K562 (cell line): ENCODE results near the gene POC1B. TPM values are rescaled to one million over a fixed set of nuclear protein-coding genes. Genes with fewer than 3 reads are reported as not detected.

Experiments
- ATAC-seq: fragments of 200-7000 bp; cut with Tn5 transposase; 3 replicates; pipeline ENCODE4 v1.9.1; 2020; ENCODE audit warnings: moderate library complexity
- BruUV-seq: library from RNA; stranded (reverse); fragments of 400-500 nt; replicated peaks from 2 replicates; lab custom pipeline; 2021; lab: Mats Ljungman, UMichigan
- CTCF ChIA-PET: fragments of 300-600 bp; formaldehyde crosslinking; extraction: SDS; loops from one replicate; lab custom pipeline; 2021; ENCODE audit warnings: low intra/inter-chr PET ratio; lab: Yijun Ruan, JAX
- POLR2A ChIA-PET: fragments of 300-600, 350-650 bp; sonication (Branson Sonifier 250); formaldehyde crosslinking; extraction: SDS; loops from one replicate; lab custom pipeline; 2021; ENCODE audit warnings: antibody characterized with exemption, inconsistent platforms; lab: Yijun Ruan, JAX
- DNase-seq, 4 experiments: peaks; one replicate each; pipeline versions ENCODE4 v3.0.0 to v3.0.0-alpha.2; 2011 to 2018; ENCODE audit warnings: low spot score in 3 of 4, mixed read lengths in 3 of 4; ENCODE audit errors: extremely low read depth in 1 of 4
- FAIRE-seq: peaks from 2 replicates; lab custom pipeline; 2011; peaks lifted over from hg19 to GRCh38; lab: Jason Lieb, UNC
- H2AFZ ChIP-seq: 2 replicates; pipeline ENCODE4 v1.6.0; 2011; ENCODE audit warnings: low read depth, low read length, control low read depth, inconsistent platforms
- H3K27ac ChIP-seq: fragments of 200-600 bp; 3 replicates; pipeline ENCODE4 v1.8.0; 2011; ENCODE audit warnings: low read depth, mild to moderate bottlenecking, control low read depth, inconsistent platforms, low read length, moderate library complexity, mixed read lengths; ENCODE audit errors: extremely low read depth
- H3K27me3 ChIP-seq, 2 experiments: fragments of 300-600 bp in 1 of 2; 2 replicates in 1 of 2; 3 replicates in 1 of 2; pipeline versions ENCODE4 v1.6.0 to v1.8.0; 2011; ENCODE audit warnings: inconsistent platforms in 2 of 2, low read length in 2 of 2, mild to moderate bottlenecking in 1 of 2, mixed read lengths in 1 of 2, moderate library complexity in 1 of 2; ENCODE audit not compliant: control insufficient read depth in 2 of 2, insufficient read depth in 2 of 2
- H3K36me3 ChIP-seq: fragments of 300-600 bp; 3 replicates; pipeline ENCODE4 v1.8.0; 2011; ENCODE audit warnings: mild to moderate bottlenecking, low read length, inconsistent platforms; ENCODE audit not compliant: control insufficient read depth, insufficient read depth
- H3K4me1 ChIP-seq, 2 experiments: fragments of 200-600 bp in 1 of 2; replicated peaks in 1 of 2; 2 replicates in 1 of 2; 3 replicates in 1 of 2; pipeline versions ENCODE4 v1.5.1 to v1.8.0; 2011; ENCODE audit warnings: inconsistent platforms in 2 of 2, low read length in 2 of 2, mild to moderate bottlenecking in 1 of 2, mixed read lengths in 1 of 2, moderate library complexity in 1 of 2; ENCODE audit not compliant: control insufficient read depth in 2 of 2, insufficient read depth in 2 of 2
- H3K4me2 ChIP-seq: 2 replicates; pipeline ENCODE4 v1.6.1; 2011; ENCODE audit warnings: low read length, control low read depth, inconsistent platforms, mixed read lengths; ENCODE audit not compliant: insufficient read depth
- H3K4me3 ChIP-seq: fragments of 200-600 bp; sonication (generic), shearing (Covaris generic); 2 replicates; pipeline ENCODE4 v1.5.1; 2016; ENCODE audit warnings: control low read depth, inconsistent platforms
- H3K79me2 ChIP-seq: fragments of 200-600 bp; 3 replicates; pipeline ENCODE4 v1.8.0; 2011; ENCODE audit warnings: low read length, inconsistent platforms; ENCODE audit not compliant: control insufficient read depth, insufficient read depth
- H3K9ac ChIP-seq, 2 experiments: 2 replicates each; pipeline versions ENCODE4 v1.6.0 to v1.6.1; 2011; ENCODE audit warnings: low read depth in 2 of 2, low read length in 2 of 2, control low read depth in 1 of 2, inconsistent platforms in 1 of 2, mild to moderate bottlenecking in 1 of 2, mixed read lengths in 1 of 2; ENCODE audit not compliant: insufficient read depth in 1 of 2
- H3K9me1 ChIP-seq: one replicate; pipeline ENCODE4 v1.6.0; 2011; ENCODE audit warnings: inconsistent platforms, mild to moderate bottlenecking, low read length, moderate library complexity; ENCODE audit not compliant: control insufficient read depth, insufficient read depth
- H3K9me3 ChIP-seq: replicated peaks from 2 replicates; pipeline ENCODE4 v1.5.1; 2011; ENCODE audit warnings: low read depth, low read length, inconsistent platforms; ENCODE audit not compliant: control insufficient read depth, insufficient read depth
- H4K20me1 ChIP-seq: replicated peaks from 2 replicates; pipeline ENCODE4 v1.6.1; 2011; ENCODE audit warnings: low read length, inconsistent platforms, mixed read lengths; ENCODE audit not compliant: control insufficient read depth, insufficient read depth
- CBFA2T3 ChIP-seq: fragments of 450-650 bp; IDR thresholded peaks from 2 replicates; pipeline ENCODE4 v1.6.1; 2017
- CEBPB ChIP-seq: fragments of 450-650 bp; IDR thresholded peaks from 2 replicates; pipeline ENCODE4 v1.6.1; 2016; ENCODE audit warnings: missing genetic modification characterization, missing compliant biosample characterization
- CEBPG ChIP-seq, 3 experiments: fragments of 200-800 bp in 1 of 3; sonication (Bioruptor generic) in 1 of 3; sonication (generic) in 1 of 3; formaldehyde crosslinking in 1 of 3; IDR thresholded peaks in 2 of 3; conservative IDR thresholded peaks in 1 of 3; 2 replicates each; pipeline versions ENCODE4 v1.6.1 to v1.8.0; 2016 to 2022; ENCODE audit warnings: missing compliant biosample characterization in 2 of 3, missing genetic modification characterization in 2 of 3, mild to moderate bottlenecking in 1 of 3, missing genetic modification reagents in 1 of 3
- FOXA3 ChIP-seq, 2 experiments: fragments of 450-650 bp in 1 of 2; sonication (generic) in 1 of 2; formaldehyde crosslinking; IDR thresholded peaks in 1 of 2; conservative IDR thresholded peaks in 1 of 2; 2 replicates each; pipeline versions ENCODE4 v1.4.0 to v1.8.0; 2020 to 2022; ENCODE audit warnings: mild to moderate bottlenecking in 2 of 2, missing genetic modification reagents in 1 of 2
- HDGF ChIP-seq: fragments of 450-650 bp; IDR thresholded peaks from 2 replicates; pipeline ENCODE4 v1.6.1; 2016
- MYBL2 ChIP-seq, 2 experiments: fragments of 450-650 bp in 1 of 2; sonication (generic) in 1 of 2; formaldehyde crosslinking in 1 of 2; IDR thresholded peaks; 2 replicates each; pipeline versions ENCODE4 v1.6.1 to v1.8.1; 2017 to 2022; ENCODE audit warnings: borderline replicate concordance in 1 of 2, inconsistent platforms in 1 of 2, low read depth in 1 of 2, mild to moderate bottlenecking in 1 of 2, missing genetic modification reagents in 1 of 2, moderate library complexity in 1 of 2
- MYC ChIP-seq, 2 experiments: fragments of 250-450 bp in 1 of 2; sonication (Bioruptor Pico) in 1 of 2; IDR thresholded peaks; 2 replicates each; pipeline versions ENCODE4 v1.5.1 to v1.6.1; 2012 to 2021; ENCODE audit warnings: low read depth in 2 of 2, borderline replicate concordance in 1 of 2, improper control_type of control experiment in 1 of 2, low read length in 1 of 2, mild to moderate bottlenecking in 1 of 2, moderate library complexity in 1 of 2
- ZNF133 ChIP-seq: fragments of 250-450 bp; sonication (Bioruptor Pico); IDR thresholded peaks from 2 replicates; pipeline ENCODE4 v1.4.0; 2020; ENCODE audit warnings: mild to moderate bottlenecking
- WGBS: fragments of 100-300 bp; shearing (Covaris generic); methylation state at CpG from one replicate; pipeline ENCODE4 v1.1.6; 2016; ENCODE audit warnings: low coverage, mixed read lengths; ENCODE audit not compliant: insufficient coverage; ENCODE audit errors: missing lambda C conversion rate; 5-methylcytosine and 5-hydroxymethylcytosine counted together
- in situ Hi-C: fragments of 300-500 bp; cut with MboI; formaldehyde crosslinking; loops from 4 replicates; pipeline ENCODE4 v1.15.0; 2018; ENCODE audit warnings: inconsistent platforms, mixed read lengths
- intact Hi-C: fragments of 100-400 bp; cut with micrococcal nuclease; formaldehyde crosslinking; loops from 2 replicates; pipeline ENCODE4 v1.14.2; 2022
- polyA plus RNA-seq, 8 experiments: library from polyadenylated mRNA; depleted of rRNA in 4 of 8; stranded (reverse) in 5 of 8; unstranded in 3 of 8; fragments of >200 nt; fragmentation: Nextera tagmentation in 2 of 8; fragmentation: Illumina TruSeq in 1 of 8; extraction: Ambion mirVana in 2 of 8; extraction: Trizol in 1 of 8; gene quantifications; 2 replicates each; pipeline versions ENCODE4 v1.2.1 to v1.2.3, GENCODE V29; 2011 to 2014; ENCODE audit warnings: inconsistent platforms in 1 of 8, missing spikeins in 1 of 8
- total RNA-seq, 7 experiments: library from RNA; depleted of rRNA in 6 of 7; stranded (reverse); fragments of >200 nt in 6 of 7; fragmentation: Illumina TruSeq in 2 of 7; extraction: Trizol in 2 of 7; gene quantifications; 2 replicates each; pipeline versions ENCODE4 v1.2.1 to v1.2.3, GENCODE V29; 2011 to 2021; ENCODE audit warnings: low replicate concordance in 1 of 7
- TF ChIP-seq, protein P1 (sequence below): fragments of 450-650 bp; IDR thresholded peaks from 2 replicates; pipeline ENCODE4 v1.6.1; 2016
- TF ChIP-seq, protein P2 (sequence below), 2 experiments: fragments of 200-800 bp in 1 of 2; sonication (Bioruptor generic) in 1 of 2; sonication (generic) in 1 of 2; formaldehyde crosslinking in 1 of 2; IDR thresholded peaks in 1 of 2; conservative IDR thresholded peaks in 1 of 2; 2 replicates each; pipeline versions ENCODE4 v1.5.0 to v1.6.1; 2016 to 2020; ENCODE audit warnings: missing compliant biosample characterization in 1 of 2, missing genetic modification characterization in 1 of 2, missing genetic modification reagents in 1 of 2

The POC1B gene
- total and polyA plus RNA-seq, 9 of the 15 experiments (the other 6 are each of a cell fraction or from before 2014, with no cell fraction given) = 4.5 to 16.1 (median 10.4) TPM

DNA sequence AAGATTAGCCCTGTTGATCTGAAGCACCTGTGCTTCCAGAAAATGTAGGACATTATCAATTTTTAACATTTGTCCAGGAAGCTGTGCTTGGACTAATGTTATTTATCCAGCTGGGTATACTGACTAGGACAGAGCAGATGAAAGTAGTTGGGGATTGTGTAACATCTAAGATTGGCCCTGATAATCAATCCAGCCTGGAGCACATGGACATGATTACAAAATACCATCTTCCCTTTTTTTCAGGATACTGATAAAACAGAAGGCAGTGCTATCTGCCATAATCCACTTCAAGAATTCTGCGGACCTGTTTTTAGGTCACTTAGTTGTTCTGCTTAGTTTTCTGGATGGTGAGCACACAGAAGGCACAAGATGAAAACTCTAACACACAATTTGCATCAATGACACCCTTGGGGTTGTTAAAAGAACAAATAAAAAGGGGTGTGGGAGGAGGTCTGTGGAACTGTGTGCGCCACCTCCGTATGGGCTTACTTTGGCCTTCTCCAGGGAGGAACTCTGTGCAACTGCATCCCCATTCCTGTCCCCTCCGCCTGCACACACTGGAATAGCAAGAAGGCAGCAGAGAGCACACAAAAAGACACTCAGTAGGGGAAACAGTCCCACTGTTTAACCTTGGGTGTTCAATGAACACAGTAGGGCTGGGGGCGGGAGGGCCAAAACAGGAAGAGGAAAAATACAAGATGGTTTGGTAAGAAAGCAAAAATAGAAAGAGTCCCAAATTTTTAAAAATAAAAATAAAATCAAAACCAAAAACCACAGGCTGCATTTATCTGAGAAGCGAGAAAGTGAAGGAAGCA lies 142.4 kb downstream of the POC1B start:
- Histone ChIP-seq H3K9me3 (no peaks in the 10 kb centered on the region), H3K4me2 (no peak overlapping the region), H3K9me1 (no peaks in the 10 kb centered on the region), H3K36me3 (no peaks in the 10 kb centered on the region), H3K27ac (no peak overlapping the region), H4K20me1 (no peaks in the 10 kb centered on the region), H3K9ac (no peak overlapping the region), H3K4me1 (peaks cover 0 to 10% of the 10 kb centered on the region in 2 experiments; a peak in 1 of 5 replicates), H3K4me3 (no peak overlapping the region), H2AFZ (no peak overlapping the region), H3K27me3 (0 out of 5 replicates have a peak, but pooled peaks cover 0 to 2% of the 10 kb centered on the region in 2 experiments), H3K79me2 (no peaks in the 10 kb centered on the region)
- intact Hi-C loops (no loop called here), in situ Hi-C loops (no loop called here)
- ChIA-PET CTCF (no interaction called here), POLR2A (no interaction called here)
- ATAC-seq = no peak
- no peak for DNase-seq
- FAIRE-seq = no peak
- no TSS peak for BruUV-seq
- 16% methylated on average over 6 of the region's 6 CpGs for WGBS
- no peak for TF ChIP-seq ZNF133 (CRISPR knock-in tag)
- TF ChIP-seq FOXA3 (CRISPR knock-in tag; conservative IDR thresholded peaks at IDR 0.05 in 1 of 2, IDR thresholded peaks at IDR 0.05 in 1 of 2) = peak in 1 of 2 experiments; percentile 66; a peak in 2 of 4 replicates
- TF ChIP-seq MYBL2 (IDR thresholded peaks at IDR 0.05; ENCODE audit: low read depth) = no peak
- TF ChIP-seq MYBL2 (CRISPR knock-in tag; IDR thresholded peaks at IDR 0.05; ENCODE audit: borderline replicate concordance) = no peak
- no peak for TF ChIP-seq HDGF
- TF ChIP-seq CEBPB (tag) = peak; percentile 81
- peak; percentile 35 for TF ChIP-seq CBFA2T3
- TF ChIP-seq, protein P1, sequence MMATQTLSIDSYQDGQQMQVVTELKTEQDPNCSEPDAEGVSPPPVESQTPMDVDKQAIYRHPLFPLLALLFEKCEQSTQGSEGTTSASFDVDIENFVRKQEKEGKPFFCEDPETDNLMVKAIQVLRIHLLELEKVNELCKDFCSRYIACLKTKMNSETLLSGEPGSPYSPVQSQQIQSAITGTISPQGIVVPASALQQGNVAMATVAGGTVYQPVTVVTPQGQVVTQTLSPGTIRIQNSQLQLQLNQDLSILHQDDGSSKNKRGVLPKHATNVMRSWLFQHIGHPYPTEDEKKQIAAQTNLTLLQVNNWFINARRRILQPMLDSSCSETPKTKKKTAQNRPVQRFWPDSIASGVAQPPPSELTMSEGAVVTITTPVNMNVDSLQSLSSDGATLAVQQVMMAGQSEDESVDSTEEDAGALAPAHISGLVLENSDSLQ = no peak
- TF ChIP-seq, protein P2, sequence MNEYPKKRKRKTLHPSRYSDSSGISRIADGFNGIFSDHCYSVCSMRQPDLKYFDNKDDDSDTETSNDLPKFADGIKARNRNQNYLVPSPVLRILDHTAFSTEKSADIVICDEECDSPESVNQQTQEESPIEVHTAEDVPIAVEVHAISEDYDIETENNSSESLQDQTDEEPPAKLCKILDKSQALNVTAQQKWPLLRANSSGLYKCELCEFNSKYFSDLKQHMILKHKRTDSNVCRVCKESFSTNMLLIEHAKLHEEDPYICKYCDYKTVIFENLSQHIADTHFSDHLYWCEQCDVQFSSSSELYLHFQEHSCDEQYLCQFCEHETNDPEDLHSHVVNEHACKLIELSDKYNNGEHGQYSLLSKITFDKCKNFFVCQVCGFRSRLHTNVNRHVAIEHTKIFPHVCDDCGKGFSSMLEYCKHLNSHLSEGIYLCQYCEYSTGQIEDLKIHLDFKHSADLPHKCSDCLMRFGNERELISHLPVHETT (CRISPR knock-in tag; conservative IDR thresholded peaks at IDR 0.05 in 1 of 2, IDR thresholded peaks at IDR 0.05 in 1 of 2) = 0 out of 4 replicates have a peak, but pooled peaks of 1 of the 2 experiments have one; percentile 24
- TF ChIP-seq MYC (IDR thresholded peaks at IDR 0.05; ENCODE audit: low read depth, low read length) = no peak; the same call in 1 of the 2 replicates
- no peak for TF ChIP-seq MYC (CRISPR knock-in tag; IDR thresholded peaks at IDR 0.05; ENCODE audit: borderline replicate concordance, low read depth)
- no peak for TF ChIP-seq CEBPG (CRISPR knock-in tag; IDR thresholded peaks at IDR 0.05)
- peak; percentile 73 to 74 for TF ChIP-seq CEBPG (tag; conservative IDR thresholded peaks at IDR 0.05 in 1 of 2, IDR thresholded peaks at IDR 0.05 in 1 of 2)
